GM21423 (cell line): ENCODE results near the gene TCP11L2.
"Not testable (repeated sequence)": the region's sequence is repeated elsewhere in the genome, so short reads cannot be mapped to it uniquely, and the experiment has no call there.

Experiments
- ATAC-seq: cut with Tn5 transposase; IDR thresholded peaks from one replicate; pipeline ENCODE4 v1.9.1; 2021; ENCODE audit warnings: mild to moderate bottlenecking, moderate library complexity; ENCODE audit not compliant: unreplicated experiment

Gene TCP11L2

DNA sequence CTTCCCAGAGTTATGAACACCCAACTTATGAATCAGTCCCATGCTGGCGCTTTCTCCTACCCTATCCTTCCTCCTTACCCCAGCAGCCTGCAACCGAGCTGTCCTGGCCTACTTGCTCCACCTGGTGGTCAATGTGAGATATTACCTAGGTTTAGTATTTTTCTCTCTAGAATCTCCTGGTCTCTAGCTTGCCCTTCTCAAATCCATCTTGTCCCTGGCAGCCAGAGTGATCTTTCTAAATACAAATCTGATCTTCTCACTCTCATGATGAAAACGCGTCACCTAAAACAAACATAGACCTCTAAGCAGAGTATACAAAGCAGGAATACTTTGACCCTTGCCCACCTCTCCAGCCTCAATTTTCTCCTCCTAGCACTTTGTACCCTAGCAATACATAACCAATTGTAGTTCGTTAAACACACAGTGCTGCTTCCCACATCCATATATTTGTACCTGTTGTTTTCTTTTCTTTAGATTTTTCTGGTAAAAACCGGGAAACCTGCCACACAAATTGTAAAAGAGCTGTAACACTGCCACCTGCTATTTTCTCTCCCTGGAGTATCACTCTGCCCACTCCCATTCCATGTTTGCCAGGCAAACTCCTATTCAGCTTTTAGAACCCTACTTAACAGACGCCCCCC, 20.0 kb upstream of the TCP11L2 start:
- ATAC-seq: no peak

- no peak for ATAC-seq
Observed at GRCh38 chr12:106284358-106285105, 18.0 kb upstream of the TCP11L2 start.

DNA sequence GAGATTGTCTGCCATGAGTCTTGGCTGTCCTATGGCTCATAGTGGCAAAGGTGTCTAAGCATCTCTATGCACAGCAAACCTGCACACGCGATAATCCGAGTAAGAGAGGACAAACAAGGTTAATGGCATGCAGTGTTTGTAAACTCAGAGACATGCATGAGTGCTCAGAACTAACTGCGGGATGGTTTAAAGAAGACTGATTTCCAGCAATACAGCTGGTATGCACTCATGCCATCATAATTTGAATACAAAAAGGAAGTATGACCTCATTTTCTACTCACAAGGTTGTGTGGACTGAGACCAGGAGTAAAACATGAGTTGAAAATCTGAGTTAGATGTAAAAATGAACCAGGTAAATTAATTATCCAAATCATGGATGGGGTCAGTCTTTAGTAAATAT, 16.6 kb upstream of the TCP11L2 start:
- ATAC-seq: no peak

DNA sequence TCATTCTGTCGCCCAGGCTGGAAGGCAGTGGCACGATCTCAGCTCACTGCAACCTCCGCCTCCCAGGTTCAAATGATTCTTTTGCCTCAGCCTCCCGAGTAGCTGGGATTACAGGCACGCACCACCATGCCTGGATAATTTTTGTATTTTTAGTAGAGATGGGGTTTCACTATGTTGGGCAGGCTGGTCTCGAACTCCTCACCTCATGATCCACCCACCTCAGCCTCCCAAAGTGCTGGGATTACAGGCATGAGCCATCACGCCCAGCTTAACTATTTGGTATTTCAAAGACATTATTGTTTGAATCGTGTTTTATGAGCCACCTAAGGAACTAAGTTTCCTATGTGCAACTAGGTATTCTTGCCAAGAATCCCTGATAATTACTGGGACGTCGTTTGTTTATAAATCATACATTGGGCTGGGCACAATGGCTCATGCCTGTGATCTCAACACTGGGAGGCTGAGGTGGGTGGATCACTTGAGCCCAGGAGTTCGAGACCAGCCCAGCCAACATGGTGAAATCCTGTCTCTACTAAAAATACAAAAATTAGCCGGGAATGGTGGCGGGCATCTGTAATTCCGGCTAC, 15.9 kb upstream of the TCP11L2 start:
- not testable (repeated sequence) for ATAC-seq

DNA sequence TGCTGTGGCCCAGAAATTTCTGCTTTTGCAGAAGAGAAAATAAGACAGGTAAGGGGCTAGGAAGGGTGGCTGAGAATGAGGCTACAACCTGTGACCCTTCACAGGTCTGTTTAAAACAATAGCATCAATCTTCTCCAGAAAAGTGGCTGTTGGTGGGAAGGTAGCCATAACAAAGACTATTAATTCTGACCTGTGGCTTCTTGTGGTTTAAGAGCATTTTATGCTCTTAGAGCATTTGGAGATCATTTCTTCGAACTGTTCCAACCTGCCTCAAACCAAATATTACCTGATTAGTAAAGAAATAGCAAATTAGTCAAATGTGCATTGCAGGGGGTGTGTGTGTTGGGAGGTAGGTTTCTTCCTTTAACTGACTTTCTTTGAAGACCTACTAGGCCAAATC, 15.2 kb upstream of the TCP11L2 start:
- ATAC-seq: no peak

DNA sequence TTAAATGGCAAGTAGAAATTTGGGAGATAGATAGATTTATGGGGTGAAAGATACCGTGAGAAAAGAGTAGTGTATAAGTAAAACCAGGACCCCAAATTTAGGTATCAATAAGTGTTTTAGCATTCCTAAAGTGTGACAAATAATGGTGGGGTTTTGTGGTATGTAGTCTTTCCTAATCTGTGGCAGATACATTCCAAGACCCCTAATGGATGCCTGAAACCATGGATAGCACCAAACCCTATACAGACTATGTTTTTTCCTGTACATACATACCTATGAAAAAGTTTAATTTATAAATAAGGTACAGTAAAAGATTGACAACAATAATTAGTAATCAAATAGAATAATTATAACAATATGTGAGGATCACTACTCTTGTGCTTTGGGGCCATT, 14.4 kb upstream of the TCP11L2 start:
- ATAC-seq: no peak

- no peak for ATAC-seq
Observed at GRCh38 chr12:106288494-106289195, 13.9 kb upstream of the TCP11L2 start.

GRCh38 chr12:106289196-106289681, 13.3 kb upstream of the TCP11L2 start:
- no peak for ATAC-seq

DNA sequence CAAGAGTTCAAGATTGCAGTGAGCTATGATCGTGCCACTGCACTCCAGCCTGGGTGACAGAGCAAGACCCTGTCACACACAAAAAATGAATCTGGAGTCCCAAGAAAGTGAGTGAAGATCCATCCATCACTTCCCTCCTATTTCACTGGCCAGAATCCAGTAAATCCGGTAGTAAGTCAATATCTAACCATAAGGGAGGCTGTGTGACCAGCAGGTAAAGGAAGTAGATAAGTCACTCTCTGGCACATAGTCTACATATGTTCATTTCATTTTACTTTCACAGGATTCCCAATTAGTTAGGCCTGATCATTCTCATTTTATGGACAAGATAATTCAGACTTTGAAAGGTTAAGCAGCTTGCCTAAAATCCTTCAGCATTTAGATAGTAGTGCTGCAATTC, 11.9 kb upstream of the TCP11L2 start:
- ATAC-seq: no peak

- ATAC-seq: no peak
Observed at GRCh38 chr12:106291342-106291741, 11.2 kb upstream of the TCP11L2 start.

GRCh38 chr12:106292339-106292738, 10.2 kb upstream of the TCP11L2 start:
- ATAC-seq: no peak

- ATAC-seq: no peak
Observed at GRCh38 chr12:106296179-106296877, 6.2 kb upstream of the TCP11L2 start.

GRCh38 chr12:106297075-106297474, 5.5 kb upstream of the TCP11L2 start:
- ATAC-seq: no peak

DNA sequence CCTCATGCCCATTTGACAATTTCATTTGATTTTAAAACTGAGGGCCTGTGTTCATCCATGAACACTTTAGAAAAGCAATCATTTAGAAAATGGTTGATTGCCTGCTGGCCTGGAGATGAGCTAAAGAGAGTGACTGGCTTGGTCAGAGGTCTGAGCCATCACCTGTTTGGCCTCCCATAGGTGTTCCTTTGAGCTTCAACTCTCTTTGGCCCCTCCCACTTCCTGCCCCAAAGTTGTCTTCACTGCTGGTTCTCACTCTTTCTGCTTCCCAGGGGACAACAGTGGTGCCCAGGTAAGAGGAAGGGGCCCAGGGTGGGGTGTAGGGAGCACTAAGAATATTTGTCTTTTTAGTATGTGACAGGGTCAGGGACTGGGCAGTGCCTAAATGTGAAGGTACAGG, 4.9 kb upstream of the TCP11L2 start:
- no peak for ATAC-seq

- ATAC-seq: no peak
Observed at GRCh38 chr12:106299202-106299774, 3.2 kb upstream of the TCP11L2 start.

DNA sequence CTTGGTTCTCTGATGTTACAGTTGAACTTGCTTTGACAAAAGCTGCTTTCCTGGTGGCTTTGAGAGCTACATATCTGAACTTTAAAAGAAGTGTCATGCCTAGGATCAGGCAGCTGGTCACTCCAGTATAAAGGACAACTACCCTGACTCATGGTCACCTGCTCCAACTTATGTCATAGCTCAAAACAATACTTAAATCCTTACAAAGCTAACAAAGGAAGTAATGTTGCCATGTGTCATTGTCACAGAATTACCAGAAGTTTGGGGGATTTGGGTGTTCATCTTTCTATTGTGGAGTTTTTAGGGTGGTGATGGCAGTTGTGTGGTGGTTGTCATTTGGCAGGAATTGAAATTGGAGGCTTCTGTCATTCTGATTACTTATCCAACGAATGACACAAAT, 1.8 kb upstream of the TCP11L2 start:
- ATAC-seq: no peak

DNA sequence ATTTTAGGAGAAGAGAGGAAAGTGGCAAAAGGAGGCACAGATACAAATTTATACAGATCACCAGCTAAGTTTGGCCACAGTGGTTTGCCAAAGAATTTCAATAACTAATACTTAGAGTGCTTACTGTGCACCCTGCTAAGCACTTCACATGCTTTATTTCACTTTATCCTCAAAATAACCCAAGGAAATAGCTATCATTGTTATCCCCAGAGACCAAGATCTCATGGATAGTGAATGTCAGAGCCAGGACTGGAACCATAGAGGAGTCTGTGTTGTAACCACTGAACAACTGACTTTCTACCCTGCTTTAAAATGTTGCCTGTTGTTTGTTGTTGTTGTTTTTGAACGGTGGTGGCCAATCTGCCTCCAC, 1.3 kb upstream of the TCP11L2 start:
- no peak for ATAC-seq

DNA sequence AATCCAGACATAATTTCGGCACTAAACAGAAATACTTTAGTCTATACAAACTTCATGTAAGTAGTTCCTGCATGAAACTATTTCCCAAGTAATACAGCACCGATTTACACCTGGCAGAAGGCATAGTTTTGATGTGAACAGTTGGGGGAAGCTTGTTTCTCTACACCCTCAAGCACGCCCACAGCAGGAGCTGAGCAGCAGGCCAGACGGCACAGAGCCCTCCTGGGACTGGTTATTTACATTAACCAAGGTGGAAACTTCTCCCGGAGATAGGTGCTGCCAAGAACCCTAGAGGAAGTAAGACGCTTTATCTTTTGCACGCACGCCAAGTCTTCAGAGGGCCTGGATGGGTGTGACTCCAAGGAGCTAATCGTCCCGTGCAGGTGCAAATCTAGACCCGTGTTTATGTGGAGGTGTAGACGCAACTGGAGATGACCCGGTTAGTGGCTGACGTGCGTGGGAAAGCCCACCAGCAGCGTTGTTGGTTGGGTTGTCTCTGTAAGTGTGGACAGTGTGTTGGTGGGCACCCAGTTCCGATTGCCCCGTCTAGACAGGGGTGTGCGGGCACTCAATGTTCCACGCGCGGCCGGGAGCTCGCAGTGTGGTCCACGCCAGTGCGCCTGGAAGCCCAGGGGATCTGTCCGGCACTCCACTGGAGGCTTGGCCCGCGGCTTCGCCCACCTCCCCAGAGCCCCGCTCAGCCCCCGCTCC, 767 bp upstream of the TCP11L2 start:
- ATAC-seq: peak; percentile 68

- ATAC-seq: peak; percentile 18
Observed at GRCh38 chr12:106303202-106303820, 778 bp downstream of the TCP11L2 start.

DNA sequence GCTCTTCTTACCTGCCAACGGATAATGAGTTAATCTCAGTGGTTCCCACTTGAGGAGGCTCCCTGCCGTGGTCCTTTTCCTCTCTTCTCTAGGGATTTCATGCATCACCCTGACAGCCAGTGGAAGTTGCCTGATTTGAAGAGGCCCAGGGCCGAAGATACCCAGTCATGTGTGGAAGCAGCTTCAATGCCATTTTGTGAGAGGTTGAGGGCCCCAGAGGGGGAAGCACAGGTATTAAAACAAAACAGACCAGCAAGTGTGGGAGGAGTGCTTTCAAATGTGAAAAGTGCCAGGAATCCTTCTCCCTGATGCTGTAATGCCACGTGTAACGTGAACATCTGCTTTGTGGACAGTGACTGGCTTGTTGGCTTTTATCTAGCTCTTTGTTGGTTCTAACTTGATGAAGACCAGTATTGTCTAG, 1.5 kb downstream of the TCP11L2 start:
- no peak for ATAC-seq
